ENCODE results near the gene ATG5.

ATG5 gene

GRCh38 chr6:106186172-106186571, 139.4 kb downstream of the ATG5 start:
- TF ChIP-seq FOXP2 (optimal IDR thresholded peaks at IDR 0.05; ENCODE audit: borderline replicate concordance, extremely low read depth, extremely low read length, insufficient read depth) (no peak), REST (IDR thresholded peaks at IDR 0.05; ENCODE audit: insufficient read depth in 1 of 2, low read depth in 2 of 2, low read length in 2 of 2) (no peak), SIN3A (IDR thresholded peaks at IDR 0.05; ENCODE audit: borderline replicate concordance, insufficient read depth, low read length) (no peak), TAF1 (IDR thresholded peaks at IDR 0.05; ENCODE audit: borderline replicate concordance, insufficient read depth, low read length) (no peak), POLR2AphosphoS5 (IDR thresholded peaks at IDR 0.05; ENCODE audit: low read depth, low read length) (no peak)

- TF ChIP-seq REST (IDR thresholded peaks at IDR 0.05; ENCODE audit: insufficient read depth in 1 of 2, low read depth in 2 of 2, low read length in 2 of 2) = no peak
- no peak for TF ChIP-seq FOXP2 (optimal IDR thresholded peaks at IDR 0.05; ENCODE audit: borderline replicate concordance, extremely low read depth, extremely low read length, insufficient read depth)
Observed at GRCh38 chr6:106185615-106186014, 139.9 kb downstream of the ATG5 start.

- TF ChIP-seq SIN3A (IDR thresholded peaks at IDR 0.05; ENCODE audit: borderline replicate concordance, insufficient read depth, low read length) (no peak), FOXP2 (optimal IDR thresholded peaks at IDR 0.05; ENCODE audit: borderline replicate concordance, extremely low read depth, extremely low read length, insufficient read depth) (no peak), TAF1 (IDR thresholded peaks at IDR 0.05; ENCODE audit: borderline replicate concordance, insufficient read depth, low read length) (no peak), REST (IDR thresholded peaks at IDR 0.05; ENCODE audit: insufficient read depth in 1 of 2, low read depth in 2 of 2, low read length in 2 of 2) (no peak), POLR2AphosphoS5 (IDR thresholded peaks at IDR 0.05; ENCODE audit: low read depth, low read length) (no peak)
Observed at GRCh38 chr6:106184629-106185028, 140.9 kb downstream of the ATG5 start.

GRCh38 chr6:106183430-106183829, 142.1 kb downstream of the ATG5 start:
- TF ChIP-seq SIN3A (IDR thresholded peaks at IDR 0.05; ENCODE audit: borderline replicate concordance, insufficient read depth, low read length) = no peak
- TF ChIP-seq FOXP2 (optimal IDR thresholded peaks at IDR 0.05; ENCODE audit: borderline replicate concordance, extremely low read depth, extremely low read length, insufficient read depth) = no peak
- TF ChIP-seq TAF1 (IDR thresholded peaks at IDR 0.05; ENCODE audit: borderline replicate concordance, insufficient read depth, low read length) = no peak
- TF ChIP-seq REST (IDR thresholded peaks at IDR 0.05; ENCODE audit: insufficient read depth in 1 of 2, low read depth in 2 of 2, low read length in 2 of 2) = no peak
- no peak for TF ChIP-seq POLR2AphosphoS5 (IDR thresholded peaks at IDR 0.05; ENCODE audit: low read depth, low read length)

GRCh38 chr6:106182455-106182854, 143.1 kb downstream of the ATG5 start:
- TF ChIP-seq SIN3A (IDR thresholded peaks at IDR 0.05; ENCODE audit: borderline replicate concordance, insufficient read depth, low read length) (no peak), POLR2AphosphoS5 (IDR thresholded peaks at IDR 0.05; ENCODE audit: low read depth, low read length) (no peak), FOXP2 (optimal IDR thresholded peaks at IDR 0.05; ENCODE audit: borderline replicate concordance, extremely low read depth, extremely low read length, insufficient read depth) (no peak), REST (IDR thresholded peaks at IDR 0.05; ENCODE audit: insufficient read depth in 1 of 2, low read depth in 2 of 2, low read length in 2 of 2) (no peak), TAF1 (IDR thresholded peaks at IDR 0.05; ENCODE audit: borderline replicate concordance, insufficient read depth, low read length) (no peak)
